K562 (cell line): Measurements from ENCODE around the gene MCEMP1. TPM values are rescaled to one million over a fixed set of nuclear protein-coding genes. Genes with fewer than 3 reads are reported as not detected.
A peak's percentile ranks its signal among the peaks of the same experiment; 100 is the strongest.

Experiments
- BACH1 ChIP-seq: fragments of 200-800 bp; sonication (Bioruptor generic); IDR thresholded peaks from 2 replicates; pipeline ENCODE4 v1.6.1; 2016; ENCODE audit warnings: missing genetic modification characterization, missing compliant biosample characterization
- CTCFL ChIP-seq: IDR thresholded peaks from 2 replicates; pipeline ENCODE4 v1.6.1; 2011; ENCODE audit warnings: borderline replicate concordance, low read depth, mild to moderate bottlenecking, moderate library complexity, low read length; ENCODE audit not compliant: insufficient read depth, poor library complexity, severe bottlenecking
- DIDO1 ChIP-seq: fragments of 450-650 bp; IDR thresholded peaks from 2 replicates; pipeline ENCODE4 v1.6.1; 2016; ENCODE audit warnings: low read depth, missing biosample characterization, missing genetic modification characterization
- ESRRA ChIP-seq: fragments of 450-650 bp; IDR thresholded peaks from 2 replicates; pipeline ENCODE4 v1.6.1; 2014; ENCODE audit warnings: low read depth, mild to moderate bottlenecking, moderate library complexity, borderline replicate concordance
- KAT2B ChIP-seq: IDR thresholded peaks from one replicate; pipeline ENCODE4 v1.6.1; 2012; ENCODE audit warnings: low read depth, mild to moderate bottlenecking, control low read depth, inconsistent platforms, low read length, moderate library complexity
- KLF13 ChIP-seq: fragments of 450-650 bp; IDR thresholded peaks from 2 replicates; pipeline ENCODE4 v1.6.1; 2016; ENCODE audit warnings: missing genetic modification characterization, low read depth, mild to moderate bottlenecking, missing compliant biosample characterization, moderate library complexity, borderline replicate concordance
- KLF16 ChIP-seq: IDR thresholded peaks from 2 replicates; pipeline ENCODE4 v1.6.1; 2016; ENCODE audit warnings: antibody characterized with exemption
- MAFF ChIP-seq: IDR thresholded peaks from 2 replicates; pipeline ENCODE4 v1.6.1; 2012; ENCODE audit warnings: low read length, improper control_type of control experiment
- MBD2 ChIP-seq: sonication (generic); IDR thresholded peaks from 2 replicates; pipeline ENCODE4 v1.6.1; 2016; ENCODE audit warnings: low read depth, borderline replicate concordance
- MEF2A ChIP-seq: IDR thresholded peaks from 2 replicates; pipeline ENCODE4 v1.6.1; 2011; ENCODE audit warnings: low read depth, mild to moderate bottlenecking, low read length, moderate library complexity; ENCODE audit not compliant: control insufficient read depth
- MIER1 ChIP-seq: fragments of 450-650 bp; IDR thresholded peaks from 2 replicates; pipeline ENCODE4 v1.6.1; 2016; ENCODE audit warnings: antibody characterized with exemption, mild to moderate bottlenecking, low read depth
- MYBL2 ChIP-seq, 2 experiments: fragments of 450-650 bp in 1 of 2; sonication (generic) in 1 of 2; formaldehyde crosslinking in 1 of 2; IDR thresholded peaks; 2 replicates each; pipeline versions ENCODE4 v1.6.1 to v1.8.1; 2017 to 2022; ENCODE audit warnings: borderline replicate concordance in 1 of 2, inconsistent platforms in 1 of 2, low read depth in 1 of 2, mild to moderate bottlenecking in 1 of 2, missing genetic modification reagents in 1 of 2, moderate library complexity in 1 of 2
- NFYB ChIP-seq: IDR thresholded peaks from 2 replicates; pipeline ENCODE4 v1.6.1; 2011; ENCODE audit warnings: mild to moderate bottlenecking, moderate library complexity; ENCODE audit not compliant: insufficient read length; ENCODE audit errors: extremely low read depth
- NR3C1 ChIP-seq: sonication (generic); formaldehyde crosslinking; IDR thresholded peaks from 2 replicates; pipeline ENCODE4 v1.8.1; 2022; ENCODE audit warnings: missing genetic modification reagents
- NRF1 ChIP-seq, 2 experiments: fragments of 450-650 bp; IDR thresholded peaks in 1 of 2; conservative IDR thresholded peaks in 1 of 2; 2 replicates each; pipeline ENCODE4 v1.6.1; 2014; ENCODE audit warnings: mild to moderate bottlenecking in 2 of 2
- PHF21A ChIP-seq: fragments of 450-650 bp; IDR thresholded peaks from 2 replicates; pipeline ENCODE4 v1.6.1; 2017; ENCODE audit warnings: low read depth, borderline replicate concordance
- POLR2B ChIP-seq: fragments of 450-650 bp; IDR thresholded peaks from 2 replicates; pipeline ENCODE4 v1.6.1; 2018; ENCODE audit warnings: low read depth; ENCODE audit not compliant: partially characterized antibody
- SP2 ChIP-seq: IDR thresholded peaks from 2 replicates; pipeline ENCODE4 v1.6.1; 2011; ENCODE audit warnings: mild to moderate bottlenecking, low read depth, low read length, moderate library complexity; ENCODE audit not compliant: poor library complexity, severe bottlenecking; ENCODE audit errors: extremely low read depth
- THAP7 ChIP-seq: fragments of 250-450 bp; sonication (Bioruptor Pico); IDR thresholded peaks from 2 replicates; pipeline ENCODE4 v1.5.0; 2021
- ZBTB17 ChIP-seq: fragments of 450-650 bp; formaldehyde crosslinking; IDR thresholded peaks from 2 replicates; pipeline ENCODE4 v1.4.0; 2020; ENCODE audit warnings: mild to moderate bottlenecking
- ZFX ChIP-seq: sonication (generic); formaldehyde crosslinking; IDR thresholded peaks from 2 replicates; pipeline ENCODE4 v1.8.0; 2022; ENCODE audit warnings: mild to moderate bottlenecking, missing genetic modification reagents, moderate library complexity
- ZNF140 ChIP-seq: fragments of 250-450 bp; sonication (Bioruptor Pico); IDR thresholded peaks from 2 replicates; pipeline ENCODE4 v1.8.0; 2021; ENCODE audit warnings: moderate library complexity, mild to moderate bottlenecking, inconsistent platforms
- ZNF143 ChIP-seq: sonication (generic); formaldehyde crosslinking; IDR thresholded peaks from 2 replicates; pipeline ENCODE4 v1.9.0; 2022; ENCODE audit warnings: mild to moderate bottlenecking, missing genetic modification reagents
- ZNF212 ChIP-seq: fragments of 450-650 bp; formaldehyde crosslinking; IDR thresholded peaks from 2 replicates; pipeline ENCODE4 v1.4.0; 2020; ENCODE audit warnings: mild to moderate bottlenecking
- ZNF224 ChIP-seq: sonication (generic); formaldehyde crosslinking; IDR thresholded peaks from 2 replicates; pipeline ENCODE4 v1.8.0; 2022; ENCODE audit warnings: mild to moderate bottlenecking, missing genetic modification reagents
- ZNF551 ChIP-seq: fragments of 250-450 bp; sonication (Bioruptor Pico); IDR thresholded peaks from 2 replicates; pipeline ENCODE4 v1.5.0; 2021; ENCODE audit warnings: mild to moderate bottlenecking, moderate library complexity
- ZNF668 ChIP-seq: fragments of 250-450 bp; sonication (Bioruptor Pico); IDR thresholded peaks from 2 replicates; pipeline ENCODE4 v1.8.0; 2022; ENCODE audit warnings: mild to moderate bottlenecking, inconsistent platforms
- ZNF75A ChIP-seq: fragments of 450-650 bp; formaldehyde crosslinking; IDR thresholded peaks from 2 replicates; pipeline ENCODE4 v1.4.0; 2020; ENCODE audit warnings: mild to moderate bottlenecking
- polyA plus RNA-seq, 8 experiments: library from polyadenylated mRNA; depleted of rRNA in 4 of 8; stranded (reverse) in 5 of 8; unstranded in 3 of 8; fragments of >200 nt; fragmentation: Nextera tagmentation in 2 of 8; fragmentation: Illumina TruSeq in 1 of 8; extraction: Ambion mirVana in 2 of 8; extraction: Trizol in 1 of 8; gene quantifications; 2 replicates each; pipeline versions ENCODE4 v1.2.1 to v1.2.3, GENCODE V29; 2011 to 2014; ENCODE audit warnings: inconsistent platforms in 1 of 8, missing spikeins in 1 of 8
- total RNA-seq, 7 experiments: library from RNA; depleted of rRNA in 6 of 7; stranded (reverse); fragments of >200 nt in 6 of 7; fragmentation: Illumina TruSeq in 2 of 7; extraction: Trizol in 2 of 7; gene quantifications; 2 replicates each; pipeline versions ENCODE4 v1.2.1 to v1.2.3, GENCODE V29; 2011 to 2021; ENCODE audit warnings: low replicate concordance in 1 of 7

MCEMP1 gene
- total and polyA plus RNA-seq, 9 of the 15 experiments (the other 6 are each of a cell fraction or from before 2014, with no cell fraction given), result 0.11 to 1.8 (median 0.51) TPM

- peak; percentile 64 for TF ChIP-seq POLR2B
- TF ChIP-seq MBD2, result peak; percentile 100
- TF ChIP-seq ZNF212 (CRISPR knock-in tag), result no peak
- TF ChIP-seq ZNF140 (CRISPR knock-in tag), result no peak
- TF ChIP-seq ZNF668, result no peak
- no peak for TF ChIP-seq ZNF75A
- no peak for TF ChIP-seq KLF16
- no peak for TF ChIP-seq ESRRA
- TF ChIP-seq ZNF551 (CRISPR knock-in tag), result no peak
- TF ChIP-seq DIDO1 (tag), result peak; percentile 89
- no peak for TF ChIP-seq ZNF143 (CRISPR knock-in tag)
- peak; percentile 71 to 78 for TF ChIP-seq NRF1 (conservative IDR thresholded peaks at IDR 0.05 in 1 of 2, IDR thresholded peaks at IDR 0.05 in 1 of 2)
- no peak for TF ChIP-seq CTCFL
- TF ChIP-seq THAP7 (CRISPR knock-in tag), result no peak
- no peak for TF ChIP-seq MAFF
- TF ChIP-seq NFYB, result peak; percentile 75
- no peak for TF ChIP-seq MIER1
- TF ChIP-seq NR3C1, result no peak
- no peak for TF ChIP-seq ZNF224
- no peak for TF ChIP-seq MEF2A
- peak; percentile 94 for TF ChIP-seq ZFX (CRISPR knock-in tag)
- no peak for TF ChIP-seq KAT2B
- TF ChIP-seq BACH1, result peak; percentile 90
- TF ChIP-seq MYBL2 (IDR thresholded peaks at IDR 0.05; ENCODE audit: low read depth), result no peak
- TF ChIP-seq MYBL2 (CRISPR knock-in tag; IDR thresholded peaks at IDR 0.05; ENCODE audit: borderline replicate concordance), result no peak
- TF ChIP-seq SP2, result peak; percentile 62
- no peak for TF ChIP-seq PHF21A
- no peak for TF ChIP-seq KLF13
- no peak for TF ChIP-seq ZBTB17 (CRISPR knock-in tag)
Observed at GRCh38 chr19:7629347-7630054, 47.4 kb upstream of the MCEMP1 start, which contains the start of the genes PET100 and XAB2 (continued).
